Activated T-cell treated with anti-CD3 and anti-CD28 coated beads for 1 hour (primary cell): ENCODE data around the gene OSBPL10.
"Not testable (repeated sequence)": the region's sequence is repeated elsewhere in the genome, so short reads cannot be mapped to it uniquely, and the experiment has no call there.

Experiments used
- DNase-seq: peaks from one replicate; pipeline ENCODE4 v3.0.0-alpha.2; 2020; ENCODE audit warnings: low read depth

Gene OSBPL10

GRCh38 chr3:31981206-31982181, at the start of gene OSBPL10, which contains the start of gene ZNF860:
TSS of gene OSBPL10 (minus strand) at chr3:31981262. CDS start at chr3:31981179, 83 bp downstream.
TSS of gene ZNF860 (plus strand) at chr3:31981750. CDS start at chr3:31989080, 7,330 bp downstream.
- no peak for DNase-seq

- no peak for DNase-seq
Observed at GRCh38 chr3:32026593-32026992, 45.5 kb upstream of the OSBPL10 start.

GRCh38 chr3:32022947-32023346, 41.9 kb upstream of the OSBPL10 start:
- no peak for DNase-seq

GRCh38 chr3:32021748-32022147, 40.7 kb upstream of the OSBPL10 start:
- no peak for DNase-seq

- no peak for DNase-seq
Observed at GRCh38 chr3:32021155-32021554, 40.1 kb upstream of the OSBPL10 start.

GRCh38 chr3:32018757-32019564, 37.9 kb upstream of the OSBPL10 start:
- no peak for DNase-seq

- no peak for DNase-seq
Observed at GRCh38 chr3:32017286-32017685, 36.2 kb upstream of the OSBPL10 start.

GRCh38 chr3:32015638-32016037, 34.6 kb upstream of the OSBPL10 start:
- not testable (repeated sequence) for DNase-seq

GRCh38 chr3:32010699-32011098, 29.6 kb upstream of the OSBPL10 start:
- DNase-seq = not testable (repeated sequence)

- no peak for DNase-seq
Observed at GRCh38 chr3:32009957-32010356, 28.9 kb upstream of the OSBPL10 start.

- no peak for DNase-seq
Observed at GRCh38 chr3:32009101-32009500, 28.0 kb upstream of the OSBPL10 start.

GRCh38 chr3:32004113-32004765, 23.2 kb upstream of the OSBPL10 start:
- no peak for DNase-seq

- DNase-seq = no peak
Observed at GRCh38 chr3:32003380-32003779, 22.3 kb upstream of the OSBPL10 start.

GRCh38 chr3:32002561-32003368, 21.7 kb upstream of the OSBPL10 start:
- DNase-seq = no peak

- no peak for DNase-seq
Observed at GRCh38 chr3:32000877-32001276, 19.8 kb upstream of the OSBPL10 start.

GRCh38 chr3:31999907-32000439, 18.9 kb upstream of the OSBPL10 start:
- DNase-seq = no peak

GRCh38 chr3:31997500-31997899, 16.4 kb upstream of the OSBPL10 start:
- DNase-seq = no peak

- DNase-seq = no peak
Observed at GRCh38 chr3:31996195-31996594, 15.1 kb upstream of the OSBPL10 start.

GRCh38 chr3:31995026-31995425, 14.0 kb upstream of the OSBPL10 start:
- DNase-seq = not testable (repeated sequence)

- DNase-seq = no peak
Observed at GRCh38 chr3:31993843-31994242, 12.8 kb upstream of the OSBPL10 start.

GRCh38 chr3:31992995-31993394, 11.9 kb upstream of the OSBPL10 start:
- DNase-seq = not testable (repeated sequence)
